ENCODE data around the gene RPS6KA2.

DNA sequence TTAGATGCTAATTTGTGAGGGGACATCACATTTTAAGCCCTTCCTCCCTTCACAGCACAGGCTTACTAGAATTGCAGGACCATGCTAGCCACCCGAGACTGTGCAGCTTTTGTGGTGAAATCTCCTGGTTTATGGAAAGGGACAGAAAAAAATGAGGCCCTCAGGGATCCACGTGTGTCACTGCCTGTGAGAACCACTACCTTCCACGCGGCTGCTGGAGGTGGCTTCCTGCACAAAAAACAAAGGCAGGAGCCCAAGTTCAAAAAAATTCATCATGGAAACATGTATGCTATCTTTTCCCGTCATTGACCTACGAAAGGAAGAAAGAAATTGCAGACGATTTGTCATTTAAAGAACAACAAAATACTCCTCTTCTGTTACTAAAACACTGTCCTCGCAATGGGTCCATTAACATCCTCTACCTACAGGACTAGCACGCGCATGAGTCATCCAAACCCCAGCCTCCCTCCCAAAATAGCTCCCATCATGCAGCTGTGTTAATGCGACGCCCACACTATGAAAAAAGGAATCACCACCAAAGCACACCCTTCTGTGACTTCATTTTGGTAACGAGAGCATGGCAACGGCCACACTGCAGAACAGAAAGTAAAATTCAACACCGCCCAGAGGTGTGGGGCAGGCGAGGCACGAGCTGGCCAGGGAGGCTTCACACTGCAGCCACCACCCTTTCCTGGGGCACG, 86.3 kb downstream of the RPS6KA2 start:
- TF ChIP-seq, protein P1, sequence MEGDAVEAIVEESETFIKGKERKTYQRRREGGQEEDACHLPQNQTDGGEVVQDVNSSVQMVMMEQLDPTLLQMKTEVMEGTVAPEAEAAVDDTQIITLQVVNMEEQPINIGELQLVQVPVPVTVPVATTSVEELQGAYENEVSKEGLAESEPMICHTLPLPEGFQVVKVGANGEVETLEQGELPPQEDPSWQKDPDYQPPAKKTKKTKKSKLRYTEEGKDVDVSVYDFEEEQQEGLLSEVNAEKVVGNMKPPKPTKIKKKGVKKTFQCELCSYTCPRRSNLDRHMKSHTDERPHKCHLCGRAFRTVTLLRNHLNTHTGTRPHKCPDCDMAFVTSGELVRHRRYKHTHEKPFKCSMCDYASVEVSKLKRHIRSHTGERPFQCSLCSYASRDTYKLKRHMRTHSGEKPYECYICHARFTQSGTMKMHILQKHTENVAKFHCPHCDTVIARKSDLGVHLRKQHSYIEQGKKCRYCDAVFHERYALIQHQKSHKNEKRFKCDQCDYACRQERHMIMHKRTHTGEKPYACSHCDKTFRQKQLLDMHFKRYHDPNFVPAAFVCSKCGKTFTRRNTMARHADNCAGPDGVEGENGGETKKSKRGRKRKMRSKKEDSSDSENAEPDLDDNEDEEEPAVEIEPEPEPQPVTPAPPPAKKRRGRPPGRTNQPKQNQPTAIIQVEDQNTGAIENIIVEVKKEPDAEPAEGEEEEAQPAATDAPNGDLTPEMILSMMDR (IDR thresholded peaks at IDR 0.05), result no peak
- TF ChIP-seq POLR2A (IDR thresholded peaks at IDR 0.05), result no peak
